HG03521 (cell line): Measurements from ENCODE around the gene UBD.
A peak's percentile ranks its signal among the peaks of the same experiment; 100 is the strongest.

Experiments
- ATAC-seq: cut with Tn5 transposase; IDR thresholded peaks from one replicate; pipeline ENCODE4 v1.9.1; 2021; ENCODE audit warnings: mild to moderate bottlenecking, moderate library complexity; ENCODE audit not compliant: unreplicated experiment

The UBD gene

DNA sequence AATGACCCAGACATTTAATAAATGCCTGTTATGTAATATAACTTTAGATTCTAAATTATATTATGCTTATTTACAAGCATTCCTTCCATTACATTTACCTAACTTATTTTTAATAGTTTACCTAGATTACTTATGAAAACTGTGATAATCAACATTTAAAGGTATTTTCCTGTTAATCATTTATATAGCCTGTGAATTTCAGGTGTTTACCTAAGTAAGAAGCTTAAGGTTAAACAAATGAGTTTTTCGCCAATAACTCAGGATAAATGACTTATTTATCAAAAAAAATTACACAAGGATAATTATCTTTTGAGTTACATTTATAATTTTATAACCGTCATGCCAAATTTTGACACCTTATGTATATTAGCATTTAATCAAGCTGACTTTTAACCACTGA is 35.5 kb downstream of the UBD start:
- ATAC-seq: no peak

DNA sequence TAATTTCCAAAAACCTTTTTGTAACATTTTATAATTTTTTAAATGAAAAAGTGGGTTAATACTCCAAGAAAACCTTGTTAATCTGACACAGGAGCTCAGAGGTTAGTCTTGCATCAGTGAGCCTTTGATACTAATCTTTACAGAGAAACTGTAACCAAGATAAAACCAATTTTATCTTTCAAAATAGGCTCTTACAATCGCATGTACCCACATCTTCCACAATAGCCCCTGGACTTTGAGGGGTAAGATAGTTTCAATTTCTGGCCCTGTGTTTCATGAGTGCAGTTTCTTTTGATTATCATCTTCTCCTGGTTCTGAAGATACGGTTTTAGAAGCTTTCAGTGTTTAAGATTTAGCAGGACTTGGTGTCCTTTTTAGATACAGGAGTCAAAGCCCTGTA is 37.3 kb downstream of the UBD start:
- no peak for ATAC-seq

- no peak for ATAC-seq
Measured at GRCh38 chr6:29521006-29521680, 38.4 kb downstream of the UBD start.

GRCh38 chr6:29520232-29520631 is 39.3 kb downstream of the UBD start:
- no peak for ATAC-seq

DNA sequence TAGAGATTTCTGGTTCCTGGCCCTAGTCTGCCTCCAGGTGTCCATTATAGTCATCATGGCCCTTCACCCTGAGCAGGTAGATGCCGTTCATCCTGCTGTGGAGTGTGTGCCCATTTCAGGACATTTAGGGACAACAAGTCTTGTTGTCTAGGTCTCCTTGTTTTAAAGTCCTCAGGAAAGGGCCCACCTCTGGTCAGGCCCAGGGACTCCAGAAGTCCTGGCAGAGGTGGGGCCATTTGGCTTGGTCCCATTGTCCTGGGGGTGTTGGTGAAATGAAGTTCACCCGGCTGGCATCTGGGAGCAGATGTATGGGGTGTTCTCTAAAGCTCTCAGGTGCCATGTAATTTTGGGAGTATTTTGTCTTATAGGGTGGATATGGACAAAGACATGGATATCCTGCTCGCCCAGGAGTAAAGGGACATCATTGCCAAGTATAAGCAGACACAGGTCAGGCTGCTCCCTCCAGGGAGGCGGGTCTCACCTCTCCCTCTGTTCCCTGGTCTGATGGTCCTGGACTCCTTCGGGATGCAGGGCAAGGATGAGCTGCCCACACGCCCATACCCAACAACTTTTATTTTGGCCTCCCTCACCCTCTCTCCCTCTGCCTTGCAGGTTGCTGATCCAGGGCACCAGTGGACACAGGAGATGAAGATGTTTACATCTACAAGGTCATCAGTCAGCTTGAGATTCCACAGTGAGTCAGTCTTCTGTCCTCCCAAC is 40.1 kb downstream of the UBD start:
- ATAC-seq: no peak

DNA sequence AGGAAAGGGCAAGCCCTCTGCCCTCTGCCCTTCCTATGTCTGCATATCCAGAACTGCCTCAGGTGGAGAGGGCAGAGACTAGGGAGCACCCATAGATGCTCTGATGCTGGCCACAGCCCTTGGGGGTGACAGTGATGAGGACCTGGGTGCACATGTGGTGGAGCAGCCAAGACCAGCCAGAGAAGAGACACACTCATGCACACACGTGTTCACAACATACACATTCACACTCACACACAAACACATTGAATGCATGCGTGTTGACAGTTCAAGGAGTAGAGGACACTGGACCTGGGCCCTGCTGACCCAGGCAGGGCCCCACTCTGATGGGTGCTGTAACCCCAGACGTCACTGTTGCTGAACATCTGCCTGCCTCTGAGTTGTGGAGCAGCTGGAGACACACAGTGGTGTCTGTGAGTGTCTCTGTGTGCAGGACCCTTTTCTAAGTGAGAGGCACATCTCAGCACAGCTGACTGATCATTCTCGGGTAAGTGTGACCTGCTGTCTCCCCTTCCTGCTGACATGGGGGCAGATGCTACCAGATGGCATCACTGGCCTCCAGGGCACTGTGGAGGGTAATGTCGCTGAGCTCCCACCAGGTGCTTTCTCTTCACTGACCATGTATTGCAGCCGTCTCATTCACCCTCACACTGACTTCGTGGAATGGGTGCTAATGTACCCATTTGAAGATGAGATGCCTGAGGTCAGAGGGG is 41.6 kb downstream of the UBD start:
- no peak for ATAC-seq

GRCh38 chr6:29517245-29517644 is 42.3 kb downstream of the UBD start:
- ATAC-seq: no peak

DNA sequence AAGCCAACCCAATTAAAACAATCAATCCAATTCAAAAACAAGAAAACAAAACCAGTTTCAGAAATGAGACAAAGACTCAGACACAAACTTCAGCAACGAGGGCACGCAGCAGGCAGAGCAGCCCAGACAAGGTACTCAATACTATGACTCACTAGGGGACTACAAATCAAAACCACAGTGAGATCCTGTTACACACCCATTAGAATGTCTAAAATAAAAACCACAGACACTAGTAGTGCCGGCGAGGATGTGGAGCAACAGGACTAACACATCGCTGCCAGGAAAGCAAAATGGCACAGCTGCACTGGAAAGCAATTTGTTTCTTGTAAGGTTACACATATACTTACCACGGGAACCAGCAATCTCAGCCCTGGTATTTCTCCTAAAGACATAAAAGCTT is 43.4 kb downstream of the UBD start:
- no peak for ATAC-seq

DNA sequence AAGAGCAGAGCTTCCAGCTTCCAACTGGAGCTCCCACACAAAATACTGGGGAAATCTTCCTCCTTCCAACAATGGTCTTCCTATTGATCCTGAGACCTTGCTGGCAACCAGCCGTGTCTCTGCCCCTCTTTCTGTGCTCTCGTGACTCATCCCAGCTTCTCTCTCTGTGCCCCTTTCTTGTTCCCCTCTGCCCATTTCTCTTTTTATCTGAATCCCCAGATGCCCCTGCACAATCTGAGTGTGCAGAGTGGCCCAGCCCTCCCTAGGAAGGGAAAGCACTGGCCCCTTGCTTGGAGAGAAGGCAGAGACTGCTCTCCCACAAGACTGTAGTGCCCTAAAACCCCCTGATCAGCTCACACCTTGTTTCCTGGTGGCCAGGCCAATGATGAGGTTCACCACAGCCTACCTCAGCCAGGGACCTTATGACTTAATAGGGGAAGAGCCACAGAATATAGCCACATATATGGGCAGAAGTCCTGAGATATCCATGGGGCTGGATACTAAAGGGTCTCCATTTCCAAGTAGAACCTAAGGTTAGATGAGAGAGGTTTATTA is 48.7 kb downstream of the UBD start:
- no peak for ATAC-seq

DNA sequence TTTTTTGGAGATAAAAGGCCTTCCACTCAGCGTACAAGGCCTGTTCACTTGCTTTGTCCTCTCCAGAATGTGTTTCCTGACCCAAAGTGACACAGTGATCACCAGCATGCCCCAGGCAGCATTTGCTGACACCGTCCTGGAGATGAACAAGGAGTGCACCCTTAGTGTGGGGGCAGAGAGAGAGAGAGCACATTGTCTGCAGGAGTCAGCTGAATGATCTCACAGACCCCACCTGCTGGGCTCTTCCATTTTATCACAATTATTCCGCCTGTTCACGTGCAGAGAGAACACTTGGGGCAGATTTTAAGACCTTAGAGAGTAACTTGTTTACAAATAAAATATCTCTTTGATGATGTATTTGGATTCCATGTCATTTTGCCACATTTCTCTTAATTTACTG is 49.3 kb downstream of the UBD start:
- no peak for ATAC-seq

GRCh38 chr6:29509711-29510110 is 49.8 kb downstream of the UBD start:
- no peak for ATAC-seq

- peak; percentile 82 for ATAC-seq
Measured at GRCh38 chr6:29509239-29509638, 50.3 kb downstream of the UBD start.

GRCh38 chr6:29507319-29507718 is 52.2 kb downstream of the UBD start:
- no peak for ATAC-seq

- ATAC-seq: no peak
Measured at GRCh38 chr6:29506446-29507067, 53.0 kb downstream of the UBD start.

GRCh38 chr6:29505808-29506207 is 53.7 kb downstream of the UBD start:
- ATAC-seq: no peak
